ENCODE results near the gene SLC22A3.

DNA sequence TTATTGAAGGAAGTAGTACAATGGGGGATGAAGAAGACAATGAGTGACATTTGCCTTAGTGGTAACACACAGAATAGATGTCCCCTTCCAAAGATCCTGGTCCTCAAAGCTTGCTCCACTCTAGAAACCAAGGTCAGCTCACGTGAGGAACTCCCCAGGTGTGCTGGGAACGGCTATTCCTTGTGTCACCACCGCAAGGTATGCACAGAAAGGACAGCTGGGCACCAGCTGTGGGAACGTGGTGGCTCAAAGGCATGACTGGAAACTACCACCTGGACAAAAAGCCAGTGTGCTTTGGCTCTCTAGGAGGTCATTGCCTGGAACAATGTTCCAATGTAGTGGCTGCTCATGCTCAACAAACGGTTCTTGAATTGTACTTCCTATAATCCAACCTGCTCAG is 94.0 kb downstream of the SLC22A3 start:
- no peak for TF ChIP-seq EZH2phosphoT487 (IDR thresholded peaks at IDR 0.05; ENCODE audit: borderline replicate concordance, low read depth, low read length)
- TF ChIP-seq, protein P1, sequence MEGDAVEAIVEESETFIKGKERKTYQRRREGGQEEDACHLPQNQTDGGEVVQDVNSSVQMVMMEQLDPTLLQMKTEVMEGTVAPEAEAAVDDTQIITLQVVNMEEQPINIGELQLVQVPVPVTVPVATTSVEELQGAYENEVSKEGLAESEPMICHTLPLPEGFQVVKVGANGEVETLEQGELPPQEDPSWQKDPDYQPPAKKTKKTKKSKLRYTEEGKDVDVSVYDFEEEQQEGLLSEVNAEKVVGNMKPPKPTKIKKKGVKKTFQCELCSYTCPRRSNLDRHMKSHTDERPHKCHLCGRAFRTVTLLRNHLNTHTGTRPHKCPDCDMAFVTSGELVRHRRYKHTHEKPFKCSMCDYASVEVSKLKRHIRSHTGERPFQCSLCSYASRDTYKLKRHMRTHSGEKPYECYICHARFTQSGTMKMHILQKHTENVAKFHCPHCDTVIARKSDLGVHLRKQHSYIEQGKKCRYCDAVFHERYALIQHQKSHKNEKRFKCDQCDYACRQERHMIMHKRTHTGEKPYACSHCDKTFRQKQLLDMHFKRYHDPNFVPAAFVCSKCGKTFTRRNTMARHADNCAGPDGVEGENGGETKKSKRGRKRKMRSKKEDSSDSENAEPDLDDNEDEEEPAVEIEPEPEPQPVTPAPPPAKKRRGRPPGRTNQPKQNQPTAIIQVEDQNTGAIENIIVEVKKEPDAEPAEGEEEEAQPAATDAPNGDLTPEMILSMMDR (conservative IDR thresholded peaks at IDR 0.05; ENCODE audit: low read length): no peak

Data from OCI-LY7 (cell line).